ENCODE measurements around the gene WRAP73.

The WRAP73 gene

GRCh38 chr1:3662080-3662671 is 12.3 kb upstream of the WRAP73 start:
- Mint-ChIP-seq H3K36me3 (no peaks in the 10 kb centered on the region), H3K27me3 (peaks cover 18% of the 10 kb centered on the region), H3K9me3 (no peaks in the 10 kb centered on the region), H3K27ac (peak overlapping the region; percentile 2), H3K4me3 (no peak overlapping the region), H3K4me1 (peaks cover 50% of the 10 kb centered on the region)
- no peak for ATAC-seq

GRCh38 chr1:3661631-3662030 is 11.7 kb upstream of the WRAP73 start:
- H3K36me3 Mint-ChIP-seq, result no peaks in the 10 kb centered on the region
- H3K4me3 Mint-ChIP-seq, result no peak overlapping the region
- H3K4me1 Mint-ChIP-seq, result peaks cover 50% of the 10 kb centered on the region
- no peak for ATAC-seq
- no peaks in the 10 kb centered on the region for H3K9me3 Mint-ChIP-seq
- H3K27me3 Mint-ChIP-seq, result peaks cover 18% of the 10 kb centered on the region
- H3K27ac Mint-ChIP-seq, result no peak overlapping the region

- Mint-ChIP-seq H3K9me3 (no peaks in the 10 kb centered on the region), H3K27ac (peak overlapping the region; percentile 22), H3K4me1 (peaks cover 52% of the 10 kb centered on the region), H3K36me3 (no peaks in the 10 kb centered on the region), H3K4me3 (no peak overlapping the region), H3K27me3 (peaks cover 18% of the 10 kb centered on the region)
- ATAC-seq, result no peak
Observed at GRCh38 chr1:3660704-3661103, 10.8 kb upstream of the WRAP73 start.

- Mint-ChIP-seq H3K27me3 (peaks cover 27% of the 10 kb centered on the region), H3K36me3 (no peaks in the 10 kb centered on the region), H3K4me1 (peaks cover 42% of the 10 kb centered on the region), H3K27ac (no peak overlapping the region), H3K4me3 (no peak overlapping the region), H3K9me3 (no peaks in the 10 kb centered on the region)
- ATAC-seq, result no peak
Observed at GRCh38 chr1:3659093-3659492, 9.2 kb upstream of the WRAP73 start.

GRCh38 chr1:3658231-3658615 is 8.3 kb upstream of the WRAP73 start:
- Mint-ChIP-seq H3K9me3 (no peaks in the 10 kb centered on the region), H3K27ac (no peak overlapping the region), H3K4me1 (peaks cover 42% of the 10 kb centered on the region), H3K27me3 (peaks cover 36% of the 10 kb centered on the region), H3K4me3 (no peak overlapping the region), H3K36me3 (no peaks in the 10 kb centered on the region)
- ATAC-seq, result no peak

GRCh38 chr1:3657578-3658230 is 7.8 kb upstream of the WRAP73 start:
- H3K9me3 Mint-ChIP-seq, result no peaks in the 10 kb centered on the region
- H3K4me1 Mint-ChIP-seq, result peaks cover 46% of the 10 kb centered on the region
- peaks cover 40% of the 10 kb centered on the region for H3K27me3 Mint-ChIP-seq
- H3K27ac Mint-ChIP-seq, result peak overlapping the region; percentile 67
- ATAC-seq, result no peak
- no peaks in the 10 kb centered on the region for H3K36me3 Mint-ChIP-seq
- H3K4me3 Mint-ChIP-seq, result no peak overlapping the region

- H3K4me1 Mint-ChIP-seq, result peaks cover 46% of the 10 kb centered on the region
- ATAC-seq, result no peak
- peak overlapping the region; percentile 64 for H3K4me3 Mint-ChIP-seq
- H3K36me3 Mint-ChIP-seq, result no peaks in the 10 kb centered on the region
- peaks cover 40% of the 10 kb centered on the region for H3K27me3 Mint-ChIP-seq
- H3K9me3 Mint-ChIP-seq, result no peaks in the 10 kb centered on the region
- H3K27ac Mint-ChIP-seq, result peak overlapping the region; percentile 67
Observed at GRCh38 chr1:3657096-3657475, 7.2 kb upstream of the WRAP73 start.

GRCh38 chr1:3656450-3657095 is 6.7 kb upstream of the WRAP73 start:
- peak overlapping the region; percentile 67 for H3K27ac Mint-ChIP-seq
- no peaks in the 10 kb centered on the region for H3K36me3 Mint-ChIP-seq
- H3K9me3 Mint-ChIP-seq, result no peaks in the 10 kb centered on the region
- H3K4me3 Mint-ChIP-seq, result peak overlapping the region; percentile 64
- peak; percentile 90 for ATAC-seq
- peaks cover 46% of the 10 kb centered on the region for H3K4me1 Mint-ChIP-seq
- peaks cover 43% of the 10 kb centered on the region for H3K27me3 Mint-ChIP-seq

- no peak for ATAC-seq
- H3K27ac Mint-ChIP-seq, result no peak overlapping the region
- no peaks in the 10 kb centered on the region for H3K36me3 Mint-ChIP-seq
- no peaks in the 10 kb centered on the region for H3K9me3 Mint-ChIP-seq
- no peak overlapping the region for H3K4me3 Mint-ChIP-seq
- H3K27me3 Mint-ChIP-seq, result peaks cover 51% of the 10 kb centered on the region
- peaks cover 58% of the 10 kb centered on the region for H3K4me1 Mint-ChIP-seq
Observed at GRCh38 chr1:3654549-3655281, 4.8 kb upstream of the WRAP73 start.

- peak overlapping the region; percentile 40 for H3K4me3 Mint-ChIP-seq
- peaks cover 41% of the 10 kb centered on the region for H3K27me3 Mint-ChIP-seq
- ATAC-seq, result no peak
- no peaks in the 10 kb centered on the region for H3K9me3 Mint-ChIP-seq
- peaks cover 63% of the 10 kb centered on the region for H3K4me1 Mint-ChIP-seq
- H3K27ac Mint-ChIP-seq, result no peak overlapping the region
- no peaks in the 10 kb centered on the region for H3K36me3 Mint-ChIP-seq
Observed at GRCh38 chr1:3653286-3653618, 3.3 kb upstream of the WRAP73 start.

GRCh38 chr1:3652548-3653285 is 2.8 kb upstream of the WRAP73 start:
- H3K9me3 Mint-ChIP-seq, result no peaks in the 10 kb centered on the region
- peaks cover 63% of the 10 kb centered on the region for H3K4me1 Mint-ChIP-seq
- no peaks in the 10 kb centered on the region for H3K36me3 Mint-ChIP-seq
- no peak overlapping the region for H3K27ac Mint-ChIP-seq
- H3K27me3 Mint-ChIP-seq, result peaks cover 36% of the 10 kb centered on the region
- ATAC-seq, result no peak
- peak overlapping the region; percentile 40 for H3K4me3 Mint-ChIP-seq

GRCh38 chr1:3651930-3652547 is 2.1 kb upstream of the WRAP73 start, which contains the start of gene TP73:
TSS of gene TP73 (plus strand) at chr1:3652516. CDS start at chr1:3682366, 29,850 bp downstream.
- Mint-ChIP-seq H3K9me3 (no peaks in the 10 kb centered on the region), H3K27ac (peak within 1 kb of the TSS; percentile 54), H3K4me1 (peaks cover 57% of the 10 kb centered on the region), H3K36me3 (no peaks in the 10 kb centered on the region), H3K27me3 (peaks cover 34% of the 10 kb centered on the region), H3K4me3 (peak within 1 kb of the TSS; percentile 69)
- no peak for ATAC-seq

GRCh38 chr1:3651026-3651929 is 1.4 kb upstream of the WRAP73 start:
- Mint-ChIP-seq H3K27ac (peak overlapping the region; percentile 54), H3K4me3 (peak overlapping the region; percentile 69), H3K27me3 (peaks cover 34% of the 10 kb centered on the region), H3K36me3 (peaks cover under 1% of the 10 kb centered on the region), H3K9me3 (no peaks in the 10 kb centered on the region), H3K4me1 (peaks cover 50% of the 10 kb centered on the region)
- no peak for ATAC-seq

Data from stimulated activated memory B cell treated with anti-CD40 and anti-IgM and Interleukin-4, amounts not matched to agents 10 μg/mL and 1 μg/mL and 100 μg/mL, for 72 hours (primary cell).